GM12875 (cell line): ENCODE results near the gene SIT1.
A peak's percentile ranks its signal among the peaks of the same experiment; 100 is the strongest.

Source experiments
- H3K4me3 ChIP-seq: one replicate; pipeline ENCODE4 v1.5.1; 2011; ENCODE audit warnings: low read depth, low read length, control low read depth
- TF ChIP-seq, protein P1 (sequence below): IDR thresholded peaks from 2 replicates; pipeline ENCODE4 v1.5.1; 2011; ENCODE audit warnings: low read depth, mild to moderate bottlenecking, control low read depth, inconsistent platforms, low read length, moderate library complexity, borderline replicate concordance; ENCODE audit not compliant: insufficient read depth

SIT1 gene

DNA sequence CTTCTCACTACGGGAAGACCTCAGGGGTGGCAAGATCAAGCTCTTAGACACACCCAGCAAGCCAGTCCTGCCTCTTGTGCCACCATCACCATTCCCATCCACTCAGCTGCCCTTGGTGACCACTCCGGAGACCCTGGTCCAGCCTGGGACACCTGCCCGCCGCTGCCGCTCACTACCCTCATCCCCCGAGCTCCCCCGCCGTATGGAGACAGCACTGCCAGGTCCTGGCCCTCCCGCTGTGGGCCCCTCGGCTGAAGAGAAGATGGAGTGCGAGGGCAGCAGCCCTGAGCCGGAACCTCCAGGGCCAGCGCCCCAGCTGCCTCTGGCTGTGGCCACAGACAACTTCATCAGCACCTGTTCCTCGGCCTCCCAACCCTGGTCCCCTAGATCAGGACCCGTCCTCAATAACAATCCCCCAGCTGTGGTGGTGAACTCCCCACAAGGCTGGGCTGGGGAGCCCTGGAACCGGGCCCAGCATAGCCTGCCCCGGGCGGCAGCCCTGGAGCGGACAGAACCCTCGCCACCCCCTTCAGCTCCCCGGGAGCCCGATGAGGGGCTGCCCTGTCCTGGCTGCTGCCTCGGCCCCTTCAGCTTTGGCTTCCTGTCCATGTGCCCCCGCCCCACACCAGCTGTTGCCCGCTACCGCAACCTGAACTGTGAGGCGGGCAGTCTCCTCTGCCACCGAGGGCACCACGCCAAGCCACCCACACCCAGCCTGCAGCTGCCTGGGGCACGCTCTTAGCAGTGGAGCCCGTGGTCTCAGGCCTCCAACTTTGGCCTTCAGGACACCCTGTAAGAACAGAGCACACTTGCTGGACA lies 41.5 kb downstream of the SIT1 start:
- TF ChIP-seq, protein P1, sequence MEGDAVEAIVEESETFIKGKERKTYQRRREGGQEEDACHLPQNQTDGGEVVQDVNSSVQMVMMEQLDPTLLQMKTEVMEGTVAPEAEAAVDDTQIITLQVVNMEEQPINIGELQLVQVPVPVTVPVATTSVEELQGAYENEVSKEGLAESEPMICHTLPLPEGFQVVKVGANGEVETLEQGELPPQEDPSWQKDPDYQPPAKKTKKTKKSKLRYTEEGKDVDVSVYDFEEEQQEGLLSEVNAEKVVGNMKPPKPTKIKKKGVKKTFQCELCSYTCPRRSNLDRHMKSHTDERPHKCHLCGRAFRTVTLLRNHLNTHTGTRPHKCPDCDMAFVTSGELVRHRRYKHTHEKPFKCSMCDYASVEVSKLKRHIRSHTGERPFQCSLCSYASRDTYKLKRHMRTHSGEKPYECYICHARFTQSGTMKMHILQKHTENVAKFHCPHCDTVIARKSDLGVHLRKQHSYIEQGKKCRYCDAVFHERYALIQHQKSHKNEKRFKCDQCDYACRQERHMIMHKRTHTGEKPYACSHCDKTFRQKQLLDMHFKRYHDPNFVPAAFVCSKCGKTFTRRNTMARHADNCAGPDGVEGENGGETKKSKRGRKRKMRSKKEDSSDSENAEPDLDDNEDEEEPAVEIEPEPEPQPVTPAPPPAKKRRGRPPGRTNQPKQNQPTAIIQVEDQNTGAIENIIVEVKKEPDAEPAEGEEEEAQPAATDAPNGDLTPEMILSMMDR = no peak

DNA sequence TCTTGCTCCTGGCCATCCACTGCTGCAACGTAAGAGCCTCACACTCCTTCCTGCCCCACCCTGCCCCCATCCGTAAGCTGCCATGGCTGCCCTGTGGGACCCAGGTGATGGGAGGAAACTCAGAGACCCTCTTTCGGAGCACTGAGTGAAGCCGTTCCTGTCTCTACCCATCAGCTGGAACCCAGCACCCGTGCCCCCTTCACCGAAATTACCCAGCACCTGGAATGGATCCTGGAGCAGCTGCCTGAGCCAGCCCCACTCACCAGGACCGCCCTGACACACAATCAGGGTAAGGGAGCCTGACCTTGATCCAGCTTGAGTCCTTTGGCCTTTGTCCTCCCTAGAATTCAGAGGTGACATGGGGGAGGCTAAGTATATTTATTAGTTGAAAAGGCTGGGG lies 42.5 kb downstream of the SIT1 start:
- H3K4me3 ChIP-seq = no peak overlapping the region
- TF ChIP-seq, protein P1 = no peak

More for the DNA sequence above, 41.5 kb downstream of the SIT1 start:
- H3K4me3 ChIP-seq = no peak overlapping the region

DNA sequence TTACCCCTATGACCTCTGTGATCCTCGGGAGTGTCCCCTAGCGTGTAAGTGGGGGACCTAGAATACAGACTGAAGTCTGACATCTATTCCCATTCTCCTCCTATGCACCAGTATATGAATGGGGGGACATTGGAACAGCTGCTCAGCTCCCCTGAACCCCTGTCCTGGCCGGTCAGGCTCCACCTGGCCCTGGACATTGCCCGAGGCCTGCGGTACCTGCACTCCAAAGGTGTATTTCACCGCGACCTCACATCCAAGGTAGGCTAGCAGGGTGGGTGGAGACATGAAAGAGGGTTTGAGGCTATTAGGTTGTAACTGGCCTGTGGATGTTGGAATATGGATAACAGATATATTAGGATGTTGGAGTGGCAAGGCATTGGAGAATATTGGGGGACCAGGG lies 44.0 kb downstream of the SIT1 start:
- TF ChIP-seq, protein P1 = no peak
- no peak overlapping the region for H3K4me3 ChIP-seq

DNA sequence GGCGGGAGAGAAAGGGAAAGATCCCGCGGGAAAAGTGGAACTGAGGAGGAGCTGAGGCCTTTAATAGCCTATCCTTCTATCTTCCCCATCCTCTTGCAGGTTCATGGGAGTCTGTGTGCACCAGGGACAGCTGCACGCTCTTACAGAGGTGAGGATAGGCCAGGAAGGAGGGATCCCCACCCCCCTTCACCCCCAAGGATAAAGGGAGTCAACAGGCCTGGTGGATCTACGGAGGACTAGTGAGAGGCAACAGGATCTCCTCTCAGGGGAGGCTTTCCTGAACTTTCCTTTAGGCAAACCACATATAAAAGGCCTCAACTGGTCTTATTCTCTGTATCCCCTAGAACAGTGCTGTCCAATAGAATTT lies 44.6 kb downstream of the SIT1 start:
- TF ChIP-seq, protein P1 = no peak
- peak overlapping the region; percentile 80 for H3K4me3 ChIP-seq

DNA sequence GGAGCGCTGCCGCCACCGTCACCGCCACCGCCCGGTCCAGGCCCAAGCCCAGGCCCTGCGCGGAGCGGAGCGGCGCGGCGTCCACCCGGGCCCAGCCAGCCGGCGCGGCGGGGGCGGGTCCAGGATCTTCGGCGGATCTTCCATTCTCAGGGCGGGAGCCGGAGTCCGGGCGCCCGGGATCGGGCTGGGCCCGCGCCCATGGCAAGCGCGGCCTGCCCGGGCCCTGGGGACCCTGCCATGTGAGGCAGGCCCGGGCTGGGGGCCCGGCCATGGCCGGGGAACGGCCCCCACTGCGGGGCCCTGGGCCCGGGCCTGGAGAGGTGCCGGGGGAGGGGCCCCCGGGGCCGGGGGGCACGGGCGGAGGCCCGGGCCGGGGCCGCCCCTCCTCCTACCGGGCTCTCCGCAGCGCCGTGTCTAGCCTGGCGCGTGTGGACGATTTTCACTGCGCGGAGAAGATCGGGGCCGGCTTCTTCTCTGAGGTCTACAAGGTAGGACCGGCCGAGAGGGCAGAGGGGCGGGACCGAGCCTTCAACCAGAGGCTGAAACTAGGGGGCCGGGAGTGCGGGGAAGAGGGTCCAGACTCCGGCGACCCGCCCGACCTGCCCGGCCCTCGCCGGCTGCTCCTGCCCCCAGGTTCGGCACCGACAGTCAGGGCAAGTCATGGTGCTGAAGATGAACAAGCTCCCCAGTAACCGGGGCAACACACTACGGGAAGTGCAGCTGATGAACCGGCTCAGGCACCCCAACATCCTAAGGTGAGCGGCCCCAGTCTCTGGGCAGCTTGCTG lies 45.2 kb downstream of the SIT1 start:
- TF ChIP-seq, protein P1 = no peak
- H3K4me3 ChIP-seq = peak overlapping the region; percentile 80

DNA sequence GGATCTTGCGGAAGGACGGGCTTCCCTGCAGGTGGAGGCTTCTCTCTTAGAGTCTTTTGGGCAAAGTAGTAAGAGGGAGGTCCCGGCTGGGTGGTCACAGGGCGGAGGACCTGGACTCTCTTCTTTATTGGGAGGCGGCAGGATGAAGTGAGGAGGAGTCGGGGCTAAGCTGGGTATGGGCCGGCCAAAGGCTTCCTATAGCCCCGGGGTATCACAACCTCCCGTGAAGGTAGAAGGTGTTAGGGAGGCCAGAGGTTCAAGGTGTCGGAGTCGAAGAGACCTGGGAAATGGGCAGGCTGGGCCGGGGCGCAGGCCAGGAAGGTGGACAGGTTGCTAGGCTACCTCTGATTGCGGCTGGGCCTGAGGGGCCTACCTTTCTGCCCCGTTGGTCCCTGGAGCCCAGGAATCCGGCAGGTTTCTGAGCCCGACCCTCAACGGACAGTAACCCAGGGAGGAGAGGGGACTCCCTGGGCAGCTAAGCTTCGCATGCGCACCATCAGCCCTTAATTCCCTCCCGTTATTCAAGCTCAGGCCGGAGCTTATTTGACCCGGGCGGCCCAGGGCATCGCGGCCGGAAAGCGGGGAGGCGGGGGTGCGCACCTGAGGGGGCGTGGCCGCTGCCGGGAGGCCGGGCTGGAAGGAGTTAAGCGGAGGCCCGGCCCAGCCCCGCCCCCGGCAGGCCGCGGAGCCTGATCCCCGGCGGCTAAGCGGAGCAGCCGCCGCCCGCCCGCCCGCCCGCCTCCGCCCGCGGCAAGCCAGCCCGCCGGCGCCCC lies 46.0 kb downstream of the SIT1 start, which contains the start of gene TESK1:
TSS of gene TESK1 (plus strand) at position 685 of the 773 bp plus-strand sequence. CDS start 358 bp downstream, outside the sequence.
- TF ChIP-seq, protein P1 = no peak
- peak within 1 kb of the TSS; percentile 80 for H3K4me3 ChIP-seq
